Retinal pigment epithelial cell (primary cell): ENCODE results near the gene USH1G.

Experiments used
- DNase-seq: peaks from one replicate; pipeline ENCODE4 v3.0.0-alpha.2; 2010; ENCODE audit warnings: low read depth
- H3K4me3 ChIP-seq: 2 replicates; pipeline ENCODE4 v1.5.1; 2011; ENCODE audit warnings: mild to moderate bottlenecking, low read length, control low read depth, moderate library complexity
- TF ChIP-seq, protein P1 (sequence below): conservative IDR thresholded peaks from 2 replicates; pipeline ENCODE4 v1.5.1; 2011; ENCODE audit warnings: low read depth, low read length, control low read depth, inconsistent platforms

The USH1G gene

DNA sequence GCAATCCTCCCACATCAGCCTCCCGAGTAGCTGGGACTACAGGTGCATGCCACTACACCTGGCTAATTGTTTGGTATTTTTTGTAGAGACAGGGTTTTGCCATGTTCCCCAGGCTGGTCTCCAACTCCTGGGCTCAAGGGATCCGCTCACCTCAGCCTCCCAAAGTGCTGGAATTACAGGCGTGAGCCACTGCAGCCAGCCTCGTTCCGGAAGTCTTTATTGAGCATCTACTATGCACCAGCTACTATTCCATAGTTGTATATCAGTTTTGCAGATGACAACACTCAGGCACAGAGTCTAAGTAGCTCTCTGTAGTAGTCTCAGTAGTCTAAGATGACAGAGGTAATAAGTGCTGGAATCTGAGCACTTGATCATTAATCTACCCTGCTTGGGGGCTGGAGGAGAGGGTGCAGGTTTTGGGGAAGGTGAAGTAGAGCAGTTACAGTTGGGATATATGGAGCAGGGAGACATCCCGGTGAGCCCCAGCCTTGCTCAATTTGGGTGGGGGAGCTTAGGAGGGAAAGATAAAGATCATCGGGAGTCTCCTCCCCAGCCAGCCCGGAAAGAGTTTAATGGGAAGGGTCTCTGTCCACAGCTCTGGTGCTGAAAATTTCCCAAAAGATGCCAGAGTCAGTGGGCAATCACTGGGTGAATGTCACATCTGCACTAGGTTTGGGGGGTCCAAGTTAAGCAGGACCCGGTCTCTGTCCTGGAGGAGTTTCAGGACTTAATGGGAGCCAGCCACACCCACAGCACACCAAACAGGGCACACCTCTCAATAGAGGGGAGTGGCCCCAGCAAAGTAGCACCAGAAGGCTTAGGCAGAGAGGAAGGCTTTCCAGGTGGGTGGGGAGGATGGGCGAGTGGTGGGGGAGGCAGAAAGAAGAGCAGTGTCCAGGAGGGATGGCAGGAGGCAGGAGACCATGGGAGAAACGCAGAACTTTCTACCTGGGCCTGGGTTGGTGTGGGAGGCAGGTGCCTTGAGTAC lies 14.3 kb upstream of the USH1G start:
- TF ChIP-seq, protein P1, sequence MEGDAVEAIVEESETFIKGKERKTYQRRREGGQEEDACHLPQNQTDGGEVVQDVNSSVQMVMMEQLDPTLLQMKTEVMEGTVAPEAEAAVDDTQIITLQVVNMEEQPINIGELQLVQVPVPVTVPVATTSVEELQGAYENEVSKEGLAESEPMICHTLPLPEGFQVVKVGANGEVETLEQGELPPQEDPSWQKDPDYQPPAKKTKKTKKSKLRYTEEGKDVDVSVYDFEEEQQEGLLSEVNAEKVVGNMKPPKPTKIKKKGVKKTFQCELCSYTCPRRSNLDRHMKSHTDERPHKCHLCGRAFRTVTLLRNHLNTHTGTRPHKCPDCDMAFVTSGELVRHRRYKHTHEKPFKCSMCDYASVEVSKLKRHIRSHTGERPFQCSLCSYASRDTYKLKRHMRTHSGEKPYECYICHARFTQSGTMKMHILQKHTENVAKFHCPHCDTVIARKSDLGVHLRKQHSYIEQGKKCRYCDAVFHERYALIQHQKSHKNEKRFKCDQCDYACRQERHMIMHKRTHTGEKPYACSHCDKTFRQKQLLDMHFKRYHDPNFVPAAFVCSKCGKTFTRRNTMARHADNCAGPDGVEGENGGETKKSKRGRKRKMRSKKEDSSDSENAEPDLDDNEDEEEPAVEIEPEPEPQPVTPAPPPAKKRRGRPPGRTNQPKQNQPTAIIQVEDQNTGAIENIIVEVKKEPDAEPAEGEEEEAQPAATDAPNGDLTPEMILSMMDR, result no peak
- H3K4me3 ChIP-seq, result no peak overlapping the region
- no peak for DNase-seq

DNA sequence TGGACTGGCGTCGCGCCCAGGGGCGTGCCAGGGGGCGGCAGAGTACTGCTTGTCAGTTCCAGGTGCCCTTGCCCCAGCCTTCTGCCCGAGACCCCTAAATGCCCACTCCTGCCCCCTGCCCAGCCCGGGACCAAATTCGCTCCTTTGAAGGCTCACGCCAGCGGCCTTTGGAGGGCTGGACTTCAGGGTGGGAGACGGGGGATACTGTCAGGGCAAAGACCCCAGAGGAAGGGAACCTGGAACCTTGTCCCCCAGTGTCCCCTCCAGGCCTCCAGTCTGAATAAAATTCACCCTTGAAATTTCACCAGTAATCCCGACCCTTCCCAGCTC lies 13.4 kb upstream of the USH1G start:
- no peak for DNase-seq
- TF ChIP-seq, protein P1, result no peak
- H3K4me3 ChIP-seq, result no peak overlapping the region

DNA sequence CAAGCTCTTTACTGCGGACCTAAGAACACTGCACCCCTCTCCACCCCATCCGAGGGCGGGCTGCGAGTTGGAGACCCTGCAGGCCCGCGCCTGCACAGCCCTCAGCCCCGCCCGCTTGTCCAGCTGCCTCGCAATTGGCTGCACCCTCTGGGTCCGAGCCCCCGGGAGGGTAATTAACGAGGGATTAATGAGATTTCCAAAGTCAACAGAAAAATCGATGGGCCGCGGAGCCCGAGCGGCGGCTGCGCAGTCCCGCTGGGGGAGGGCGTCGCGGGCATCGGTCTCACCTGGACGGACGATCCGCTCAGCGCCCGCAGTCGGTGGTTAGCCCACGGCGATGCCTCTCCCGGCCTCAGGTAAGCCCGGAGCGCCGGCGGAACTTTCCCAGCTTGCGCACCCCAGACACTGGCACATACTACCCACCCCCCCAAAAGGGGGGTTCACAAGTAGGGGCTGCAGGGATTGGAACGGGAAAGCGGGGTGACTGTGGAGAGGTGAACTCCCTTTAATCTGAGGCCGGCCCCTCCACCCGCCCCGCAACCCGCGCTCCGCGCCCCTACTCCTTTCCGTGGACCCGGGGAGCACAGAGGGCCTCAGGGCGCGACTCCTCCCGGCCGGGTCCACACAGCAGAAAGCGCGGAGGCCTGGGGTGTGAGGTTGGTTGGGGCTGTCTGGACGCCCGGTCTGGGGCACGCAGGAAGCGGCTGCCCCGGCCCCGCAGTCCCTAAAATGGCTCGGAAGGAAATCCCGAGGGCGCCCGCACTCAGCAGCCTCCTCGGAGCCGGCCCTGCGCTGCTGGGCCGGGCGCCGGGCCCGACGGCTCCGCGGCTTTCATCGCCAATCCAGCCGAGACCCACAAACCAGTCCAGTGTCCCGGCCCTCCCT lies 12.8 kb upstream of the USH1G start, which contains the start of gene OTOP3:
OTOP3 (plus strand) TSS at position 314 of the 885 bp plus-strand sequence; CDS start at position 338, 24 bp downstream.
- TF ChIP-seq, protein P1, result no peak
- no peak for DNase-seq
- no peak within 1 kb of the TSS for H3K4me3 ChIP-seq

DNA sequence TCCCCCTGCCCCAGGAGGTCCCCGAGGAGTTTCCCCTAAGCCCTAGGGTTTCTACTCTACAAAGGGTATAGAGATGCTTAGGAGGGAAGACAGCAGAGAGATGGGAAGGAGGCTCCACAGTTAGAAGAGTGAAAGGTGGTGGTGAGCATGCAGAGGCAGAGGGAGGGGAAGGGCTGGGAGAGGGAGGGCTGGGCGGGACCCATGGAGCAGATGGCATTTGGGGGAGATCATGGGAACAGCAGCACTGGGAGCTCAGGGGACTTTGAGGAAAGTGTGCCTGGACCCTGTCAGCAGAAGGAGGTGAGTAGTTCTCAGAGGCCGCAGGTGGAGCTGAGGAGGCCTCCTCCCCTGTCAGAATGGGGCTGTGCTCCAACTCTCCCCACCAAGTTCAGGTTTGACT lies 12.0 kb upstream of the USH1G start:
- DNase-seq, result no peak
- H3K4me3 ChIP-seq, result no peak overlapping the region
- TF ChIP-seq, protein P1, result no peak

DNA sequence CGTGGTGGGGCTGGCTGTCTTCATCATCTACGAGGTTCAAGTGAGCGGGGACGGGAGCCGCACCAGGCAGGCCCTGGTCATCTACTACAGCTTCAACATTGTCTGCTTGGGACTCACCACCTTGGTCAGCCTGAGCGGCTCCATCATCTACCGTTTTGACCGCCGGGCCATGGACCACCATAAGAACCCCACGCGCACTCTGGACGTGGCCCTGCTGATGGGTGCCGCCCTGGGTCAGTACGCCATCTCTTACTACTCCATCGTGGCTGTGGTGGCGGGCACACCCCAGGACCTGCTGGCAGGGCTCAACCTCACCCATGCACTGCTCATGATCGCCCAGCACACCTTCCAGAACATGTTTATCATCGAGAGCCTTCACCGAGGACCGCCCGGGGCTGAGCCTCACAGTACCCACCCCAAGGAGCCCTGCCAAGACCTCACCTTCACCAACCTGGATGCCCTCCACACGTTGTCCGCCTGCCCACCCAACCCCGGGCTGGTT lies 7.5 kb upstream of the USH1G start:
- H3K4me3 ChIP-seq, result no peak overlapping the region
- no peak for DNase-seq
- TF ChIP-seq, protein P1, result no peak

DNA sequence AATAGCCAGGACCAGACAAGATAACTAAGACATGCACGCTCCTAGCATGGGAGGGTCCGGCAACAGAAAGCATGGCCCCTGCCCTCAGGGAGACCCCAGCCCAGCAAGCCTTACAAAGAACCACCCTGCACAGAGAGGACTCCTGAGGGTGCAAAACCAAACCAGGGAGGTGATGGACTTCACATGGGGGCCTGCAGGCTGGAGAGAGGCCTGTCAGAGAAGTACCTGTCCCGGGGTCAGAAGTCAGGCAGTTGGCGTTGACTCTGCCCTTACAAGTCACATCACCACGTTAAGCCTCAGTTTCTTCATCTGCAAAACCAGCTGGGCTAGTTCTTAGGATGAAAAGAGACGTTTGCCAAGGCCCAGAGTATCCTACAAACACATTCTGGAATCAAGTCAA lies 5.7 kb upstream of the USH1G start:
- DNase-seq, result no peak
- no peak overlapping the region for H3K4me3 ChIP-seq
- TF ChIP-seq, protein P1, result no peak
